Mesenchymal stem cell (in vitro differentiated cells and primary cell): ENCODE data around the gene SLC8A1.

ENCODE experiments used
- DNase-seq: peaks from one replicate; pipeline ENCODE4 v3.0.0-alpha.2; 2013
- H2AFZ ChIP-seq: one replicate; pipeline ENCODE4 v1.6.1; 2013; ENCODE audit warnings: low read depth, mild to moderate bottlenecking, control low read depth, inconsistent platforms, low read length, moderate library complexity
- H2AK5ac ChIP-seq: 2 replicates; pipeline ENCODE4 v1.6.1; 2013; ENCODE audit warnings: low read length, moderate library complexity, mild to moderate bottlenecking, inconsistent platforms; ENCODE audit not compliant: severe bottlenecking
- H2BK120ac ChIP-seq: one replicate; pipeline ENCODE4 v1.6.1; 2013; ENCODE audit warnings: low read depth, mild to moderate bottlenecking, inconsistent platforms, low read length, moderate library complexity
- H2BK12ac ChIP-seq, 2 experiments: one replicate each; pipeline ENCODE4 v1.6.1; 2013; ENCODE audit warnings: inconsistent platforms in 2 of 2, low read length in 2 of 2, mild to moderate bottlenecking in 2 of 2, moderate library complexity in 2 of 2, control low read depth in 1 of 2
- H2BK15ac ChIP-seq: one replicate; pipeline ENCODE4 v1.6.1; 2013; ENCODE audit warnings: mild to moderate bottlenecking, low read depth, inconsistent platforms; ENCODE audit not compliant: poor library complexity, severe bottlenecking
- H2BK5ac ChIP-seq: 2 replicates; pipeline ENCODE4 v1.6.1; 2013; ENCODE audit warnings: low read depth, mild to moderate bottlenecking, low read length, control low read depth, inconsistent platforms; ENCODE audit not compliant: poor library complexity, severe bottlenecking
- H3K14ac ChIP-seq, 2 experiments: one replicate each; pipeline ENCODE4 v1.6.1; 2013; ENCODE audit warnings: inconsistent platforms in 2 of 2, low read length in 2 of 2, control low read depth in 1 of 2, mild to moderate bottlenecking in 1 of 2, moderate library complexity in 1 of 2
- H3K18ac ChIP-seq, 2 experiments: one replicate each; pipeline ENCODE4 v1.6.1; 2013; ENCODE audit warnings: inconsistent platforms in 2 of 2, low read length in 2 of 2, control low read depth in 1 of 2, low read depth in 1 of 2, mild to moderate bottlenecking in 1 of 2
- H3K23ac ChIP-seq, 2 experiments: one replicate each; pipeline ENCODE4 v1.6.1; 2013; ENCODE audit warnings: inconsistent platforms in 2 of 2, low read length in 2 of 2, mild to moderate bottlenecking in 2 of 2, moderate library complexity in 2 of 2, control low read depth in 1 of 2
- H3K27ac ChIP-seq: 2 replicates; pipeline ENCODE4 v1.5.1; 2013; ENCODE audit warnings: mild to moderate bottlenecking, moderate library complexity, low read length, control low read depth, inconsistent platforms; ENCODE audit not compliant: poor library complexity, severe bottlenecking
- H3K27me3 ChIP-seq, 2 experiments: 2 replicates each; pipeline versions ENCODE4 v1.6.1 to v1.7.0; 2013; ENCODE audit warnings: low read length in 2 of 2, mild to moderate bottlenecking in 2 of 2, moderate library complexity in 2 of 2, control low read depth in 1 of 2, inconsistent platforms in 1 of 2; ENCODE audit not compliant: control insufficient read depth in 1 of 2, insufficient read depth in 1 of 2
- H3K36me3 ChIP-seq, 2 experiments: 2 replicates each; pipeline versions ENCODE4 v1.6.1 to v1.7.0; 2013; ENCODE audit warnings: low read length in 2 of 2, control low read depth in 1 of 2, inconsistent platforms in 1 of 2, low read depth in 1 of 2, mild to moderate bottlenecking in 1 of 2; ENCODE audit not compliant: insufficient read depth in 2 of 2, control insufficient read depth in 1 of 2
- H3K4ac ChIP-seq, 2 experiments: one replicate each; pipeline ENCODE4 v1.6.1; 2013; ENCODE audit warnings: inconsistent platforms in 2 of 2, low read length in 2 of 2, mild to moderate bottlenecking in 2 of 2, moderate library complexity in 2 of 2, control low read depth in 1 of 2, low read depth in 1 of 2
- H3K4me1 ChIP-seq: 2 replicates; pipeline ENCODE4 v1.6.1; 2013; ENCODE audit warnings: low read depth, low read length, control low read depth; ENCODE audit not compliant: control insufficient read depth, insufficient read depth
- H3K4me2 ChIP-seq: 2 replicates; pipeline ENCODE4 v1.6.1; 2013; ENCODE audit warnings: low read length, mild to moderate bottlenecking, inconsistent platforms; ENCODE audit not compliant: poor library complexity, severe bottlenecking
- H3K4me3 ChIP-seq, 2 experiments: 2 replicates each; pipeline versions ENCODE4 v1.5.1 to v1.7.0; 2013; ENCODE audit warnings: low read length in 2 of 2, mild to moderate bottlenecking in 2 of 2, control low read depth in 1 of 2, low read depth in 1 of 2; ENCODE audit not compliant: insufficient read depth in 1 of 2
- H3K79me1 ChIP-seq: replicated peaks from 2 replicates; pipeline ENCODE4 v1.6.1; 2013; ENCODE audit warnings: mild to moderate bottlenecking, control low read depth, low read length, inconsistent platforms; ENCODE audit not compliant: poor library complexity, severe bottlenecking
- H3K9ac ChIP-seq: 2 replicates; pipeline ENCODE4 v1.7.0; 2013; ENCODE audit warnings: mild to moderate bottlenecking, low read length, moderate library complexity
- H3K9me3 ChIP-seq: 2 replicates; pipeline ENCODE4 v1.7.0; 2013; ENCODE audit warnings: mild to moderate bottlenecking, low read length; ENCODE audit not compliant: control insufficient read depth
- H4K8ac ChIP-seq: one replicate; pipeline ENCODE4 v1.6.1; 2013; ENCODE audit warnings: inconsistent platforms, mild to moderate bottlenecking, low read length, moderate library complexity
- H4K91ac ChIP-seq: one replicate; pipeline ENCODE4 v1.6.1; 2013; ENCODE audit warnings: mild to moderate bottlenecking, low read length, inconsistent platforms
- WGBS: methylation state at CpG from one replicate; pipeline ENCODE4 v1.1.7; 2013; ENCODE audit warnings: mixed read lengths; 5-methylcytosine and 5-hydroxymethylcytosine counted together

Gene SLC8A1

DNA sequence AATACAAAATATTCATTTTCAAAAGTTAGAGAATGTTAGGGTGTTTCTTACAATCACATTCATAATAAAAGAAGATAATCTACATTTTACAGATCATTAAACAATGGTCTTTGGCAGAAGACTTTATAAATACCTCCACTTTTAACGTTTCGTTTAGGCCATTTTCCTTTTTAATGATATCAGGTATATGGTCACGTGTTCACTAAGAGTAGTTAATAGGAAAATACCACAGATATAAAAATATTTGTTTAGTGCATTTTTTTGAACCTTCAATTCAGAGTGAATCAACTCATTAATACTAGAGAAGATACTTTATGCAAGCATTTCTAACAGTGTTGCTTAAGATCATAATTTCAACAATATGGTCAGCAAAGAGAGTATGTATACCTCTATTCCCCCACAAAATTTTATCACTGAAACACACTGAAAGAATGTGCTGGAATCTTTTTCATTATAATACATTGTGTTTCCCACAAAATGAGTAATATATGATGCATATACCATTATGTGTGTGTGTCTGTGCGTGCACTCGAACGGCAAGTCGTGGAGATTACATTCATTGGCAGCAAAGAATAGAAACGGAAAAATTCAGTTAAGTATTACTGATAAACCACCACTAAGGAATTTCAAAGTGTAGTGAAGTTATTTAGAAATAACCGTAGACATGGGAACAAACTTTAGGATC lies 353.0 kb downstream of the SLC8A1 start:
- H4K91ac ChIP-seq, result no peak overlapping the region
- H3K27me3 ChIP-seq, result no peaks in the 10 kb centered on the region
- H3K9me3 ChIP-seq, result no peaks in the 10 kb centered on the region
- H3K18ac ChIP-seq, result no peak overlapping the region
- no peak overlapping the region for H4K8ac ChIP-seq
- H3K4me3 ChIP-seq, result no peak overlapping the region
- no peak overlapping the region for H2BK12ac ChIP-seq
- no peak overlapping the region for H3K9ac ChIP-seq
- peaks cover 2% of the 10 kb centered on the region for H3K4me1 ChIP-seq
- H2BK120ac ChIP-seq, result no peak overlapping the region
- H3K4ac ChIP-seq, result no peak overlapping the region
- H3K79me1 ChIP-seq, result no peaks in the 10 kb centered on the region
- no peak overlapping the region for H3K4me2 ChIP-seq
- H3K23ac ChIP-seq, result no peak overlapping the region
- H3K14ac ChIP-seq, result no peak overlapping the region
- H3K36me3 ChIP-seq, result no peaks in the 10 kb centered on the region
- H3K27ac ChIP-seq, result no peak overlapping the region
- no peak overlapping the region for H2AK5ac ChIP-seq
- no peak overlapping the region for H2AFZ ChIP-seq
- H2BK15ac ChIP-seq, result no peak overlapping the region
- no peak overlapping the region for H2BK5ac ChIP-seq
- DNase-seq, result no peak
- no CpG with 5 or more reads among the region's 9 CpGs for WGBS

DNA sequence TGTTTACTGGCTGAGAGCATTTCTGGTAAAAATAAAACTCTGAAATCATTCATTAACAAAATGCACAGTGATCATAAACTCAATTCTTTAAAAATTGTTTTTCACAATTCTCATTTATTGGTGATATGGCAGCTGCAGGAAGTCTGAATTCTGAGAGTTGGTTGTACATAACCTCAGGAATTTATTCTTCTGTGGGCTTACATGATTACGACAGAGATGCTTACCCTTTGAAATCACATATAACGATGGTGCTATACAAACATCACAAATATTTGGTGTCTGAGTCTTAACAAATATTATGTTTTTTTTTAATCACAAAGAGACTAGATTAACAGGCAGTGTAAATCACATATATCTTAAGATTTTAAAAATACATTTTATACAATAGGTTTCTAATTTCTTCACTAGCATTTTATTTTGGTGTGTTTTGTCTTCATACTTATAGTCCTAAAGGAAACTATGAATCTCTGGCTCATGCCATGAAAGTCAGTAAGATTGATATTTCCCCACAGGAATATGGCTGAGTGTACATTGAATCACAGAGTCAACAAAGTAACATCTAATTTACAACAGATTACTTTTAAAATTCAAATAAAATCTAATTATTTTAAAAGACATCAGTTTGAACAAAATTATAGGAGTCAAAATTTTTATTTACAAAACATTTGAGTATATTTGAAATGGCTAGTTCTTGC lies 354.1 kb downstream of the SLC8A1 start:
- Histone ChIP-seq H4K8ac (no peak overlapping the region), H2BK12ac (no peak overlapping the region), H3K18ac (no peak overlapping the region), H3K23ac (no peak overlapping the region), H2AFZ (no peak overlapping the region), H3K27me3 (no peaks in the 10 kb centered on the region), H2AK5ac (no peak overlapping the region), H2BK120ac (no peak overlapping the region), H3K4me2 (no peak overlapping the region), H3K27ac (peak overlapping the region; percentile 57), H2BK15ac (no peak overlapping the region), H3K4ac (no peak overlapping the region), H4K91ac (no peak overlapping the region), H3K9me3 (no peaks in the 10 kb centered on the region), H3K36me3 (no peaks in the 10 kb centered on the region), H3K4me3 (no peak overlapping the region), H2BK5ac (no peak overlapping the region), H3K4me1 (peaks cover 2% of the 10 kb centered on the region), H3K79me1 (no peaks in the 10 kb centered on the region), H3K14ac (no peak overlapping the region), H3K9ac (peak overlapping the region; percentile 11)
- peak; percentile 67 for DNase-seq
- 0% methylated on average over 1 of the region's 2 CpGs for WGBS

DNA sequence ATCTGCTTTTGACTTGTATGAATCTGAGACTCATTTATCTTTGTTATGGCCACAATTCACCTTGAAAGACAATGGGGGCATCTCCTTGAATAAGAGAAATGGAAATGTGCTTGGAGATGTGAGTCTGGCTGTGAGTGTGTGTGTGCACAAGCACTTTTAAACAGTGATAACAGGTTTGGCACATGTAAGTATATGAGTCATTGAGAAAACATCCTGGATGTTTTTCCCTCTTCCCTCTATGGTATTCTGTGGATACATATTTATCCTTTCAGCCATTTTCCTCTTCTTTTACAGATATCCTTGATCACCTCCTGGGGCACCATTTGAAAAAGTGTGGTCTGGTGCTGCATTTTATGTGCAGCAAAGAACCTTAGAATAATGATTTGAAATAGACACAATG lies 355.5 kb downstream of the SLC8A1 start:
- H3K23ac ChIP-seq, result no peak overlapping the region
- H3K9me3 ChIP-seq, result no peaks in the 10 kb centered on the region
- no peak overlapping the region for H4K91ac ChIP-seq
- H3K27me3 ChIP-seq, result no peaks in the 10 kb centered on the region
- no peak overlapping the region for H3K4ac ChIP-seq
- no peaks in the 10 kb centered on the region for H3K36me3 ChIP-seq
- H3K27ac ChIP-seq, result peak overlapping the region; percentile 52
- no peak overlapping the region for H2BK5ac ChIP-seq
- H2BK120ac ChIP-seq, result no peak overlapping the region
- H3K9ac ChIP-seq, result no peak overlapping the region
- H2AK5ac ChIP-seq, result peak overlapping the region; percentile 85
- H3K14ac ChIP-seq, result no peak overlapping the region
- DNase-seq, result no peak
- H4K8ac ChIP-seq, result no peak overlapping the region
- H3K4me3 ChIP-seq, result no peak overlapping the region
- H3K4me1 ChIP-seq, result no peaks in the 10 kb centered on the region
- no peak overlapping the region for H2BK15ac ChIP-seq
- no peak overlapping the region for H3K18ac ChIP-seq
- no peak overlapping the region for H2BK12ac ChIP-seq
- no peak overlapping the region for H3K4me2 ChIP-seq
- no peaks in the 10 kb centered on the region for H3K79me1 ChIP-seq
- H2AFZ ChIP-seq, result no peak overlapping the region

DNA sequence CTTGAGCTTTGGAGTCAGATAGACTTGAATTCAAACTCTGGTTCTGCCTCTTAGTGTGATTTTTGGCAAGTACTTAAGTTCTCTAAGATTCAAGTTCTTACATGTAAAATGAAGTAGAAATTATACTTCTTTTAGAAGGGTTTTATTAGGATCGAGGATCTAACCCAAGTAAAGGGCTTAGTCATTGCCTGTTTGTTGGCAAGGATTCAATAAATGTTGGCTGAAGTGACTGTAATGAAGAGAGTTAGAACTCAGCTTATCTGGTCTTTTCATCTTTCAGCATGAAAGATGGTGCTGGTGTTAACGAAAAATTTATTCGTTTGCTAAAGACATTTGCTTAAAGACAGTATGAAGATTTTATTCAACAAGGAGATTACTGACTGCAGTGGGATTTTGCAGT lies 356.9 kb downstream of the SLC8A1 start:
- Histone ChIP-seq H2BK12ac (no peak overlapping the region), H3K4me1 (no peaks in the 10 kb centered on the region), H3K36me3 (no peaks in the 10 kb centered on the region), H3K9ac (peak overlapping the region; percentile 55), H4K8ac (no peak overlapping the region), H2BK5ac (no peak overlapping the region), H2BK120ac (no peak overlapping the region), H2AK5ac (no peak overlapping the region), H3K27ac (no peak overlapping the region), H3K4ac (no peak overlapping the region), H2AFZ (no peak overlapping the region), H3K4me3 (no peak overlapping the region), H3K4me2 (no peak overlapping the region), H3K79me1 (no peaks in the 10 kb centered on the region), H2BK15ac (no peak overlapping the region), H3K14ac (no peak overlapping the region), H3K9me3 (no peaks in the 10 kb centered on the region), H3K27me3 (no peaks in the 10 kb centered on the region), H3K18ac (no peak overlapping the region), H3K23ac (no peak overlapping the region), H4K91ac (no peak overlapping the region)
- peak; percentile 73 for DNase-seq
- WGBS, result 68% methylated on average over 3 of the region's 3 CpGs
